Coronary artery (tissue), 2 donors: Measurements from ENCODE around the gene PRKN.

Experiments used
- DNase-seq: peaks from one replicate; pipeline ENCODE4 v3.0.0-alpha.2; 2017; ENCODE audit warnings: low spot score
- H3K27ac ChIP-seq, 2 donors: fragments of 200-600 bp; sonication (generic); one replicate each; pipeline ENCODE4 v1.5.1; 2016 to 2019
- H3K4me3 ChIP-seq: fragments of 200-600 bp; sonication (generic); 2 replicates; pipeline ENCODE4 v1.5.1; 2016; ENCODE audit warnings: mild to moderate bottlenecking, moderate library complexity
- CTCF ChIP-seq: fragments of 200-600 bp; sonication (generic); IDR thresholded peaks from one replicate; pipeline ENCODE4 v1.5.1; 2019; ENCODE audit warnings: antibody characterized with exemption

The PRKN gene

DNA sequence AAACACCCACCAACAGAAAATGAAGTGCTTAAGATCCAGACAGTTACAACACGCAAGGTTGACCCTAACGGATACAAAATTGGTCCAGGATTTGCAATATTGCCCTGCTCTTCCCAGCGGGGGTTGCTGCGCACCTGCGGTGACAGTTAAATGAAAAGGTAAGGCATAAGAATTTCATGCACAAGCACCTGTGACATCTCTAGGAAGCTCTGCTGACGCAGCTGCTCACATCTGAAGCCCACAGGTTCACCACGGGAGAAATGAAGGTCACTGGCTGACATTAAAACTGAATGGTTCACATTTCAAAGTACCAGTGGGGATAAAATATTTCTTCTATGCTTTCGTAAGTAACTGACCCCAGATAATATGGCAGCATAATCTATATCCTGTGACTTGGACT lies 764.4 kb downstream of the PRKN start:
- TF ChIP-seq CTCF: no peak
- Histone ChIP-seq H3K27ac (no peak overlapping the region), H3K4me3 (no peak overlapping the region)
- no peak for DNase-seq

DNA sequence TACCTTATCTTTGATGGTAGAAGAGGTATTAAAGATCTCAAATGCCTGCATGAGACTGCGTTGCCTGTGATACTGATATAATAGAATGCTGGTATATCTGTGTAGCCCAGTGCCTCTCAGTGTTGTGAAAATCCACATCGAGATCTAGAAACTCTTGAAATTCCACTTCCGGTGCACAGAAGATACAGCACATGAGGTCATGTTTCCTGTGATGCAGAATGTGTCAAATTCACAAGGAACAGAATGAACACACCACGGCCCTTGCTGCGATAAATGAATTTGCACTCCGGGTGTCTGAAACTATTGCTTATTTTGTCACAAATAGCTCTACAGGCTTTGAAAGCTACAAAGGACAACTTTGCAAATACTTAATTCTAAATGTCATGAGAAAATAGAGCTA lies 765.8 kb downstream of the PRKN start:
- Histone ChIP-seq H3K27ac (no peak overlapping the region), H3K4me3 (no peak overlapping the region)
- TF ChIP-seq CTCF: no peak
- no peak for DNase-seq

DNA sequence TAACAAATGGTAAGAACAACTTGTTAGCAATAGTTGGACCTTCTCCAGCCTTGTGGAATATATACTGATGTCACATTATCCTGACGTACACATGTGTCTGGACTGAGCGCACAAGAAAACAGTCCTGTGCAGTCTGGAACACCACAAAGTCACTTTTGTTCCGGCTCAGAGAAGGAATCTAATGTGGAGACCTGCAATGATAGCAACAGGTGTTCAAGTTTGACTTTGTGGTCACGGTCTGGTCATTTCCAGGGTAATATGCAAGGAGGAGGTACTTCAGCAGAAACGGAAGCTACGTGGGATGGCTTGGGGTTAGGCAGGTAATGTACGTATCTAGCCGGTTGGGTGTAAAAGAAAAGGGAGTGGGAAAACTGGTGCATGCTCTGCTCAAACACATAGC lies 766.5 kb downstream of the PRKN start:
- H3K27ac ChIP-seq: no peak overlapping the region
- H3K4me3 ChIP-seq: no peak overlapping the region
- no peak for DNase-seq
- no peak for TF ChIP-seq CTCF

- TF ChIP-seq CTCF: no peak
- no peak overlapping the region for H3K27ac ChIP-seq
- H3K4me3 ChIP-seq: no peak overlapping the region
- no peak for DNase-seq
These were observed 768.5 kb downstream of the PRKN start for GRCh38 chr6:161959072-161959471.

GRCh38 chr6:161956082-161956481 lies 771.5 kb downstream of the PRKN start:
- Histone ChIP-seq H3K4me3 (no peak overlapping the region), H3K27ac (no peak overlapping the region)
- TF ChIP-seq CTCF: no peak
- DNase-seq: no peak

DNA sequence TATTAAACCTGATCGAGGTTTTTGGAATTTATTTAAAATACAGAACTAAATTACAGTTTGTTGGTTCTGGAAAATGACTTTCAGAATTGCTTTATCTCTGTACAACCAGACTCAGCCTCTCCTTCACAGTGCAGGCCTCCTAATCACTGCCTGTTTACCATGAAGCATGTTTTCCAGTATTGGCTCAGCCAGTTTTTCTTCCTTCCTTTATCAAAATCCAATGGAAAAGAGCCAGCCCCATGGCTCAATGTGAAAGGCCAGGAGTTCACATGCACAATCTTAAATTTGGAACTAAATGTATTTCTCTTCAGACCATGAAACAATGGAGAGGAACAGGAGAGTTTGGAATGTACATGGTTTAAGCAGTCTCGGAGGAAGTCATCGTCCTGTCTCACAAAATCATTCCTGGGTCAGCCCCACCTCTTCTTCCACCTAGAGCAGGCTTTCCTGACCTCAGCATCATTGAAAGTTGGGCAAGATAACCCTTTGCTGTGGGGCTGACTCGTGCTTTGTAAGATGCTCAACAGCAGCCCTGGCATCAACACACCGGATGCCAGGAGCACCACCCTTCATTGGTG lies 772.8 kb downstream of the PRKN start:
- Histone ChIP-seq H3K4me3 (no peak overlapping the region), H3K27ac (no peak overlapping the region)
- no peak for TF ChIP-seq CTCF
- DNase-seq: no peak

GRCh38 chr6:161954077-161954476 lies 773.5 kb downstream of the PRKN start:
- Histone ChIP-seq H3K4me3 (no peak overlapping the region), H3K27ac (no peak overlapping the region)
- TF ChIP-seq CTCF: no peak
- DNase-seq: no peak
